HepG2 (cell line): ENCODE measurements around the gene NDC80.

ENCODE experiments used
- CTCF ChIP-seq: sonication (generic); formaldehyde crosslinking; IDR thresholded peaks from 2 replicates; pipeline ENCODE4 v1.5.0; 2020; ENCODE audit warnings: mild to moderate bottlenecking, missing genetic modification reagents, moderate library complexity
- EP300 ChIP-seq, 3 experiments: sonication (generic) in 1 of 3; formaldehyde crosslinking in 1 of 3; IDR thresholded peaks; 2 replicates each; pipeline versions ENCODE4 v1.5.1 to v1.6.1; 2011 to 2020; ENCODE audit warnings: low read depth in 2 of 3, low read length in 2 of 3, borderline replicate concordance in 1 of 3, improper control_type of control experiment in 1 of 3, mild to moderate bottlenecking in 1 of 3, missing genetic modification reagents in 1 of 3, moderate library complexity in 1 of 3
- RBM39 ChIP-seq: fragments of 200-400 bp; formaldehyde crosslinking; IDR thresholded peaks from one replicate; pipeline ENCODE4 v1.6.1; 2018; ENCODE audit warnings: antibody characterized with exemption, mild to moderate bottlenecking, low read depth, low read length; ENCODE audit not compliant: poor library complexity, severe bottlenecking
- RFX5 ChIP-seq: IDR thresholded peaks from 2 replicates; pipeline ENCODE4 v1.6.1; 2011; ENCODE audit warnings: low read depth, low read length, improper control_type of control experiment
- RXRA ChIP-seq: sonication (generic); formaldehyde crosslinking; IDR thresholded peaks from 2 replicates; pipeline ENCODE4 v1.5.1; 2020; ENCODE audit warnings: missing genetic modification reagents
- YEATS2 ChIP-seq: sonication (generic); formaldehyde crosslinking; IDR thresholded peaks from 2 replicates; pipeline ENCODE4 v1.4.0; 2020; ENCODE audit warnings: missing genetic modification reagents, borderline replicate concordance
- ZNF207 ChIP-seq: fragments of 450-650 bp; IDR thresholded peaks from 2 replicates; pipeline ENCODE4 v1.6.1; 2016; ENCODE audit warnings: antibody characterized with exemption, borderline replicate concordance

GRCh38 chr18:2564373-2564772 lies 7.0 kb upstream of the NDC80 start:
- TF ChIP-seq RBM39 (no peak), RXRA (no peak), RFX5 (no peak), EP300 (IDR thresholded peaks at IDR 0.05; ENCODE audit: low read depth in 2 of 2, low read length in 2 of 2) (no peak), EP300 (CRISPR knock-in tag; IDR thresholded peaks at IDR 0.05; ENCODE audit: borderline replicate concordance) (no peak), CTCF (no peak), YEATS2 (CRISPR knock-in tag) (no peak), ZNF207 (no peak)
